ENCODE results near the gene ABLIM2. TPM values are rescaled to one million over a fixed set of nuclear protein-coding genes. Genes with fewer than 3 reads are reported as not detected.

Gene ABLIM2
- polyA plus RNA-seq: 34.8 and 35.5 TPM in 2 replicates

DNA sequence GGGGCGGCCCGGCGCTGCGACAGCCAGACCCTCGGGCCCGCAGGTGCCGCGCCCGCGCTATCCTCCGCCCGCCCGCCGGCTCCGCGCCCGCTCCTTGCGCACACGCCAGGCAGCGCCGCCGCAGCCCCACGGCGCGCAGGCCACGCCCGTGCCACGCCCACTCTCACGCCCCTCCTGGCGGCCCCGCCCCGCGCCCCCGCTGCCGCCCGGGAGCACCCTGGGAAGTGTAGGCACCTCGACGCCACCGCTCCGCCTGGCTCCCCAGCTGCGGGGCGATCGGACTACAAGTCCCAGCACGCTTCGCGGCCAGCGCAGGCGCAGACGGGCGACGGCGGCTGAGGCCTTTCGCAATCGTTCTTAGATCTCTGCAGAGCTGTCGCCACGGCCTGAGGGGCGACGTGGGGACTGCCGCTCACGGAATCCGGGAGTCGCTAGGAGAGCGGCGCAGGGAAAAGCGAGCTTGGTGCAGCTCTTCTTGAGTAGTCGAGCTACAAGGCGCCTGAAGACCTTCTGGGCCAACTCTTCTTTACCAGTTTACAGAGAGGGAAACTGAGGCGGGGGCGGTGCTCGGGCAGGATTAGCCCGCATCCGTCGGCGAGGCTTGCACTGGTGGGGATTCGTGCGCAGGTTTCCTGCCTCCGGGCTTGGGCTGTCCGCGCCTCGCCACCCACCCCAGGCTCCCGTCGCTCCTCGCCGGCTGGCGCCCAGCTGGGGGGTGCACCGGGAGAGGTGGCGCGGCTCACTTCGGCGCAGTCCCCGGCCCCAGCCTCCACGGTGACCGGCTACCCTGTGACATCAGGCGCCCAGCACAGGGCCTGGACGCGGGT, at the start of gene ABLIM2:
Gene ABLIM2 (minus strand): TSS at position 104 of the 827 bp plus-strand sequence. CDS start 124 bp downstream, outside the sequence.

DNA sequence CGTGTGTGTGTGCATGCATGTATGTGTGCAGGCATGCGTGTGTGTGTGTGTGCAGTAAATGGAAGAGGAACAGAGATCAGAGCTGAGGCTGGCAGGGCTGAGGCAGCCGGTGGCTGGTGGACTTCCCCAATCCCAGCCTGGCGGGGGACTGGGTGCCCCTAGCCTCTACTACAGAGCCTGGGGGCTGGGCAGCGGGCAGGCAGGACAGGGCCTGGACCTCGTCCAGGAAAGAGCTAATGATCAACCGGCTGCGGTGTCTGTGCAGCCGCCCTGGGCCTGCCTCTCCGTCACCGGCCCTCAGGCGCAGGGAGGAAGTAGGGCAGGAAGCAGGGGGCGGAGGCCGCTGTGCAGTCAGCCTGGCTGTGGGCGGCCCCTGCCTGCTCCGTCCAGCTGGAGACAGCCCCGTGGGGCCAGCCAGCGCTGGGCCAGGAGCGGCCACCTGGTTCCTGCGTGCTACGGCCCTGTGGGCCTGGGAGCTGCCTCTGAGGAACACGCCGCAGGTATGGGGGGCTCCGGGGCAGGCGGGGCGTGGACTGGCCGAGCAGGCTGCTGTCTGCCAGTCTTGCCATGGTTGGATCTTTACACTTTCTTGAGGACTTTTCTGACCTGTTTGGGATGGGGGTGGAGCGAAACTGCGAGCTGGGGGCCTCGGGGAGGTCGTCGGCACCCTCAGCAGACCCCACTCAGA, 40.4 kb upstream of the ABLIM2 start, which contains the start of gene SH3TC1:
Gene SH3TC1 (plus strand): TSS at position 385 of the 688 bp plus-strand sequence. CDS start 5,905 bp downstream, outside the sequence.

DNA sequence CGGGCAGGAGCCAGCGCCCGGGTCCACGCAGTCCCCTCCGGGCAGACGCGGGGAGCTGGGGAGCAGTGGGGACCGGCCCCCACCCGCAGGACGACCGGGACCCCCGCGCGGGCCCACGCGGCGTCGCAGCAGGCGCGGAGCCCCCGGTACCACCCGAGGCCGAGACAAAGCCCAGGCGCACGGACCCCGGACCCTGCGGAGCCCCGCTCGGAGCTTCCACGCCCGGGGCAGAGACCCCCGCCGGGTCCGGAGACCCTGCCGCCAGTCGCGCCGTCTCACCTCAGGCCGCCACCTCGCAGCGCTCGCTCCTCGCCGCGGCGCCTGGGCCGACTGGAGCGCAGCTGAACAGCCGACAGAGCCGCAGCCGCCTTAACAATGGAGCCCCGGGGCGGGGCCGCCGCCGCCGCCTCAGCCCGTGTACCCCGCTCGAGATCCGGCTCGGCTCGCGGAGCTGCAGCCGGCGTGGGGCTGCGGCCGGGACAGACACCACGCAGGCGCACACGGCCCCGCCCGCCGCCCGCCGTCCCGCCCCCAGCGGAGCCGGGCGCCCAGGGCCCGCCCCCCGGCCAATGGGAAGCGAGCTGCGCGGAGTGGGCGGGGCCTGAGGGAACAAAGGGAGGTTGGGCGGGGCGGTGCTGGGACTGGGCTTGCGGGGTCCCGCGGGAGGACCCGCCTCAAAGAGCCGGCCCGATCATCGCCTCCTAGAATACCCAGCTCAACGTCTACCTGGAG, 219.1 kb downstream of the ABLIM2 start, which contains the start of gene AFAP1:
Gene AFAP1 (minus strand): TSS at position 485 of the 732 bp plus-strand sequence. CDS start 67,783 bp downstream, outside the sequence.

Other genes starting within 250 kb of the ABLIM2 start
- 0.98 and 2.9 TPM in 2 replicates for gene AFAP1, start 219.0 kb downstream of the ABLIM2 start, polyA plus RNA-seq
- gene SH3TC1, start 40.5 kb upstream of the ABLIM2 start, polyA plus RNA-seq: not detected in 2 replicates
- not detected in 2 replicates for gene HTRA3, start 110.9 kb upstream of the ABLIM2 start, polyA plus RNA-seq